Transverse colon (tissue), 4 donors: ENCODE data around the gene MPND.

ENCODE experiments used
- EP300 ChIP-seq: sonication (generic); formaldehyde crosslinking; IDR thresholded peaks from one replicate; pipeline ENCODE4 v1.6.1; 2017; ENCODE audit warnings: antibody characterized with exemption, low read depth
- POLR2AphosphoS5 ChIP-seq, 3 donors: sonication (generic); formaldehyde crosslinking; IDR thresholded peaks; one replicate each; pipeline ENCODE4 v1.6.1; 2016; ENCODE audit warnings: antibody characterized with exemption in 3 of 3
- TF ChIP-seq, protein P1 (sequence below), 5 experiments: fragments of 200-600 bp in 3 of 5; fragments of 450-650 bp in 2 of 5; sonication (generic) in 3 of 5; IDR thresholded peaks; 1 replicate in 2 of 5; 2 replicates in 3 of 5; pipeline ENCODE4 v1.5.1; 2016 to 2017; ENCODE audit warnings: antibody characterized with exemption in 5 of 5, inconsistent platforms in 3 of 5, mild to moderate bottlenecking in 2 of 5, moderate library complexity in 1 of 5

DNA sequence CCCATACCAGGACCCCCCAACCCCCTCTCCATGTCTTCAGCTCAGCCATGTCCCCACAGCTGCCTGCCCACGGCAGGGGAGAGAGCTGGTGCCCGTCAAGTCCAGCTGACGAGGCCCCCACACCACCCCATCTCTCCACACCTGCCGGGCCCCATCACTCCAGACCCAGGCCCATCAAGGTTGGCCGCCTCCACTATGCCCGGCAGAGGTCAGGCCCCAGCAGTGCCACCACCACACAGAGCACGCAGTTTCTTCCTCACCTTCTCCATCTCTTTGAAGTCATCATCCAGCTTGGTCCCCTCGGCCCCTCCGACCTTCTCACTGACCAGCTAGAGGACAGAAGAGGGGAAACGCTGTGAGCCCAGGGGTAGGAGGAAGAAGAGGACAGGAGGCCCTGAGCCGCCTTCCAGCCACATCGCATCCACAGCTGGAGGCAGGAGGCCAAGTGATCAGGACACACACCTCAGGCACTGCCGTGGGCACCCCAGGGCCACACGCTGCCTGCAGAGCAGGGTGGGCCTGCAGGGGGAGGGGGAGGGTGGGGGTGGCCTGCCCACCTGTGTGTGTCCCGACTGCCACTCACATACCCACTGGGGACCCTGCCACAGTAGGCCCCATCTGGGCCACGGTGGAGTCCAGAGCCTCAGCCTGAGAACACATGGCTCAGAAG is 23.4 kb downstream of the MPND start:
- TF ChIP-seq, protein P1, sequence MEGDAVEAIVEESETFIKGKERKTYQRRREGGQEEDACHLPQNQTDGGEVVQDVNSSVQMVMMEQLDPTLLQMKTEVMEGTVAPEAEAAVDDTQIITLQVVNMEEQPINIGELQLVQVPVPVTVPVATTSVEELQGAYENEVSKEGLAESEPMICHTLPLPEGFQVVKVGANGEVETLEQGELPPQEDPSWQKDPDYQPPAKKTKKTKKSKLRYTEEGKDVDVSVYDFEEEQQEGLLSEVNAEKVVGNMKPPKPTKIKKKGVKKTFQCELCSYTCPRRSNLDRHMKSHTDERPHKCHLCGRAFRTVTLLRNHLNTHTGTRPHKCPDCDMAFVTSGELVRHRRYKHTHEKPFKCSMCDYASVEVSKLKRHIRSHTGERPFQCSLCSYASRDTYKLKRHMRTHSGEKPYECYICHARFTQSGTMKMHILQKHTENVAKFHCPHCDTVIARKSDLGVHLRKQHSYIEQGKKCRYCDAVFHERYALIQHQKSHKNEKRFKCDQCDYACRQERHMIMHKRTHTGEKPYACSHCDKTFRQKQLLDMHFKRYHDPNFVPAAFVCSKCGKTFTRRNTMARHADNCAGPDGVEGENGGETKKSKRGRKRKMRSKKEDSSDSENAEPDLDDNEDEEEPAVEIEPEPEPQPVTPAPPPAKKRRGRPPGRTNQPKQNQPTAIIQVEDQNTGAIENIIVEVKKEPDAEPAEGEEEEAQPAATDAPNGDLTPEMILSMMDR (IDR thresholded peaks at IDR 0.05): no peak
- no peak for TF ChIP-seq POLR2AphosphoS5 (IDR thresholded peaks at IDR 0.05)
- no peak for TF ChIP-seq EP300
